UCSD-AML1 (cell line): Measurements from ENCODE around the gene CHCT1.
"Not testable (repeated sequence)": the region's sequence is repeated elsewhere in the genome, so short reads cannot be mapped to it uniquely, and the experiment has no call there.

Experiments
- DNase-seq: peaks from one replicate; lab custom pipeline; 2025; ENCODE audit not compliant: unreplicated experiment; lab: John Stamatoyannopoulos, UW

Gene CHCT1

DNA sequence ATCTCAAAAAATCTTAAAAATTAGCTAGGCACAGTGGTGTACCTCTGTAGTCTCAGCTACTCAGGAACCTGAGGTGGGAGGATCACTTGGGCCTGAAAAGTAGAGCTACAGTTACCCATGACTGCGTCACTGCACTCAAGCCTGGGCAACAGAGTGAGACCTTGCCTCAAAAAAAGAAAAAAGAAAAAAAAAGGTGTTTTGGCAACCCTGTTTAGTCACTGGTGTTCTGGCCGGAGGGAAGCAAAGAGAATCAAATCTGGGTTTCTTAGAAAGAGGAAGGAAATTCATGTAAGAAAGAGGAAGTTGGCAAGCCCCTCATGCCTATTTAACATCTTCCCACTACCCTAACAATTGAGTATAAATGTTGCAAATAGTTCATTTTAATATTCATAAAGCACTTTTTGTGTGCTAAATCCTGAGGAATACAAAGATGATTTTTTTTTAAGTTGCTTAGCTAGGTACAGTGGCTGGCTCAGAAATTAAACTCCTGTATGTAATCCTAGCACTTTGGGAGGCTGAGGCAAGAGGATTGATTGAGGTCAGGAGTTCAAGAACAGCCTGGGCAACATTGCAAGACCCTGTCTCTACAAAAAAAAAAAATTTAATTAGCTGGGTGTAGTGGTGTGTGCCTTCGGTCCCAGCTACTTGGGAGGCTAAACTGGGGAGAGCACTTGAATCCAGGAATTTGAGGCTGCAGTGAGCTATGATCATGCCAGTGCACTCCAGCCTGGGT lies 23.9 kb upstream of the CHCT1 start:
- peak; percentile 26 for DNase-seq

DNA sequence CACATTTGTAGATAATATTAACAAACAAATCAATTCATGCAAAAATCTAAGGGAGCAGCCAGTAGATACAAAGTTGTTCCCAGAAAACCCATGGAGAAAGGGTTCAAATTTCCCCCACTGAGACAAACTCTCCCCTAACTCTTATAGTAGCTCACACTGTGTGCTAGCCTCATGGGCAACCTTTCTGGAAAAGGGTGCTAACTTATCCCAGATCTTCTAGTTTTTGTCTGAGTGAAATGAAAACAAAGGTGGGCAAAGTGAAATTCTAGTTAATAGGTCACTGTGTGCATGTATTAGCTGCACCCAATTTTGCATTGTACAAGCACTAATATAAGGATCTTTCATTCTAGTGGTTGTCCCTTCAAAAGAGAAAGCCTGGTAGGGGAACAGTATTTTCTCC lies 20.5 kb upstream of the CHCT1 start:
- no peak for DNase-seq

DNA sequence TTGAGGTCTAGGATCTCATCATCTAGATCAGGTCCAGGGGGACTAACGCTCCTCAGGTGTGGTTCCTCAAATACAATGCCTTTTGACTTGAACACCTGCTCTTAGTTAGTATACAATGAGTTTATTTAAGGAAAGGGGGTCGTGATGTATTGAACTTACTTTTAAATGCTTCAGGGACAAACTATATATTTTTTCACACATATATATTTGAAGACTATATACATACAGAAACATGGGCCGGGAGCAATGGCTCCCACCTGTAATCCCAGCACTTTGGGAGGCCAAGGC lies 18.8 kb upstream of the CHCT1 start:
- no peak for DNase-seq

DNA sequence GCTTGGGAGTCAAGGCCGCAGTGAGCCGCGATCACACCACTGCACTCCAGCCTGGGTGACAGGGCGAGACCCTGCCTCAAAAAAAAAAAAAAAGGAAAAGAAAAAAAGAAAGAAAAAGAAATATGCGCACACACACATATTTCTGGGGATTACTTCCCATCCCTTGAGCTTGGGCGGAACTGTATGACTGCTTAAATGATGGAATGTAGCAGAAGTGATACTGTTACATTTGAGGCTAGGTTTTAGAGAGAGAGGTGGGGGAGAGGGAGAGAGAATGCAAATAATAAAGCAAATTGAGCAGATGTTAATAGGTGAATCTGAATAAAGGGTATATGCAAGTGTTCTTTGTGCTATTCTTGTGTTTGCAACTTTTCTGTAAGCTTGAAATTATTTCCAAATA lies 18.3 kb upstream of the CHCT1 start:
- no peak for DNase-seq

DNA sequence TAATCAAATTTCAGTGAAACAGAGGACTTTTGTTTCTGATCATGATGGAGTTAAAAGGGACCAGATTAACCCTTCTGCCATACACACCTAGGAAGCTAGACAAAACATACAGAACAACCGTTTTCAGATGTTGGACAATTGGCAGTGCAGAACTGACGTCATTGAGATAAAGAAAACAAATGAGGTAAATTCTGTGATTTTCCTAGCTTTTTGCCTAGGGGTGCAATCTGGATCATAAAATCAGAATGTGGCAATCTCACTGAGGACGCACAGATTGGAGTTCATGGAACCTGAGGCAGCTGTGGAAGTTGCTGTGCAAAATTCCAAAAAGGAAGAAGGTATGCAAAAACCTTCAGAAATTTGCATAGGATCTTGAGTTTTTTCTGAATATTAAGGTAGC lies 15.4 kb upstream of the CHCT1 start:
- DNase-seq, result no peak

DNA sequence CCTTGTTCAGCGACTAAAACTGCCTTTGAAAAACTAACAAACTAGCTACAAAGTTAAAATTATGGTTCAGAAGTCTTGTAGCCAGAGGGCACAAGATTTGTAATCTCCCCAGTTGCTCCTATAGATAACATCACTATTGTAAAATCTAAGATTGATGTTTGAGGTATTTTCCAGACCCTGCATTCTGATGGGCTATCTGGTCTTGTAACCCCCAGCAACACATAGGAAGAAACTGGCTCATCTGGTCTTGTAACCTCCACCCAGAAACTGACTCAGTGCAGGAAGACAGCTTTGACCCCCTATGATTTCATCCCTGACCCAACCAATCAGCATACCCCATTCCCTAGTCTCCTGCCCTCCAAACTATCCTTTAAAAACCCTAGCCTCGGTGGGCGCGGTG lies 12.3 kb upstream of the CHCT1 start:
- no peak for DNase-seq

DNA sequence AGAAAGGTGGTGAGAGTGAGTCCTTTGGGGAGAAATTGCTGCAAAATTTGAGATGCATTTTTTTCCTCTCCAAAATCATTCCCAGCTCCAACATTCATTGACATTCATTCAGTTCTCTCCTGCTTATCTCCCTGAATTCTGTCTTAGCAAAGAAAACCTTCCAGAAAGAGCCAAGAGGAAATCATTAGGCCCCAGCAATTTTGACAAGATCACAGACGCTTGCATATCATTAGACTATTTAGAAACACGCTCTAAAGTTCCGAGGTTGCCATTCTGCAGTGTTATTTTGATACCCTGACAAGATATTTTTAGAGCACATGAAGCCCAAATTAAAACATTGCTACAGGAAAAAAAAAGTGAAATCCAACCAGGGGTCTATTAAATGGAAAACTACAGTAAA lies 9.6 kb upstream of the CHCT1 start:
- no peak for DNase-seq

DNA sequence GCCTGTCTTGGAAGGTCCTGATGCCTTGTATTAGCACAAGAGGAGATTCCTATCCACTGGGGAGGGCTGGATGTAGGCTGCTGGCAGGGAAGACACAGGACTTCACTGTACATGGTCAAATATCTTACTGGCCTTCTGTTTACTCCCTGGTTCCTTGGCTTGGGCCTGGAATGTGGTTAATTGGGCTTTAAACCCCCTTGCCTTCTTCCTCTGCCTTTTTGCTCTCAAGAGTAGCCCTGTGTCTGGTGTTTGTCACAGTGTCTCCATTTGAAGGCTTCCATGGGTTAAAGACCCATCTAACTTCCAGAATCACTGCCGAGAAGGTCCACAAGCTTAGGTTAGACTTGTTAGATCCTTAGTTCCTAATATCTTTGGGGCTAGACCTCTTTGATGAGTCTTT lies 7.1 kb upstream of the CHCT1 start:
- no peak for DNase-seq

DNA sequence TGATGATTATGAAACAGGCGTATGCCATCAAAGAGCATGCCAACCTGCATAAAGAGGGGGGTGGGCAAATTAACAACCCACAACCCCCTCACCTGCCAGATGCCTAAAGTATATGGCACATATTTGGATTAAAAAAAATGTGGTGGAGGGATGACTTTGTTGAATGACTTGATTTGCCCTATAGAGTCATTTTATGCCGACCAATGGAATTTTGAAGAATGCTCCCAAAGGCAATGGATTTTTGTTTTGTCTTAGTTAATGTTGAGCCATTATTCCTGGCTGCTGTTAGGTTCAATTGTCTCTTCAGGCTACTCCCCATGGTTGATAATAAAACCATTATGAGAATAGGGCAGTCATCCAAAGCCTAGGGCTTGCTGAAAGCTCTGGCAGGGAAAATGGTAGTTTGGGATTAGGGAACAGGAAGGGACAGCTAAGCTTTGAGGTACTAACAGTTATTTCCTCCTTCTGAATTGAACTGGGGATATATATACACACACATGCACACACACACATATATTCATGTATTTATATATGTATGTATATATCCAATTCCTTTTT lies 5.8 kb upstream of the CHCT1 start:
- DNase-seq, result no peak

DNA sequence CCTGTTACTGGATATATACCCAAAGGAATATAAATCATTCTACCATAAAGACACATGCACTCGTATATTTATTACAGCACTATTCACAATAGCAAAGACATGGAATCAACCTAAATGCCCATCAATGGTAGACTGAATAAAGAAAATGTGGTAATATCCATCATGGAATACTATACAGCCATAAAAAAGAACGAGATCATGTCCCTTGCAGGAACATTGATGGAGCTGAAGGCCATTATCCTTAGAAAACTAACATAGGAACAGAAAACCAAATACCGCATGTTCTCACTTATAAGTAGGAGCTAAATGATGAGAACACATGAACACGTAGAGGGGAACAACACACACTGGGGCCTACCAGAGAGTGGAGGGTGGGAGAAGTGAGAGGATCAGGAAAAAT lies 3.3 kb upstream of the CHCT1 start:
- not testable (repeated sequence) for DNase-seq

DNA sequence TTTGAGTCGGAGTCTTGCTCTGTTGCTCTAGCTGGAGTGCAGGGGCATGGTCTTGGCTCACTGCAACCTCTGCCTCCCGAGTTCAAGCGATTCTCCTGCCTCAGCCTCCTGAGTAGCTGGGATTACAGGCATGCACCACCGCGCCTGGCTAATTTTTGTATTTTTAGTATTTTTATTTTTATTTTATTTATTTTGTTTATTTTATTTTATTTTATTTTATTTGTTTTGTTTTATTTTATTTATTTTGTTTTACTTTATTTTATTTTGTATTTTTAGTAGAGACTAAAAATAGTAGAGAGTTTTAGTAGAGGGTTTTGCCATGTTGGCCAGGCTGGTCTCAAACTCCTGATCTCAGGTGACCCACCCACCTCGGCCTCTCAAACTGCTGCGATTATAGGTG lies 2.4 kb upstream of the CHCT1 start:
- DNase-seq, result not testable (repeated sequence)

DNA sequence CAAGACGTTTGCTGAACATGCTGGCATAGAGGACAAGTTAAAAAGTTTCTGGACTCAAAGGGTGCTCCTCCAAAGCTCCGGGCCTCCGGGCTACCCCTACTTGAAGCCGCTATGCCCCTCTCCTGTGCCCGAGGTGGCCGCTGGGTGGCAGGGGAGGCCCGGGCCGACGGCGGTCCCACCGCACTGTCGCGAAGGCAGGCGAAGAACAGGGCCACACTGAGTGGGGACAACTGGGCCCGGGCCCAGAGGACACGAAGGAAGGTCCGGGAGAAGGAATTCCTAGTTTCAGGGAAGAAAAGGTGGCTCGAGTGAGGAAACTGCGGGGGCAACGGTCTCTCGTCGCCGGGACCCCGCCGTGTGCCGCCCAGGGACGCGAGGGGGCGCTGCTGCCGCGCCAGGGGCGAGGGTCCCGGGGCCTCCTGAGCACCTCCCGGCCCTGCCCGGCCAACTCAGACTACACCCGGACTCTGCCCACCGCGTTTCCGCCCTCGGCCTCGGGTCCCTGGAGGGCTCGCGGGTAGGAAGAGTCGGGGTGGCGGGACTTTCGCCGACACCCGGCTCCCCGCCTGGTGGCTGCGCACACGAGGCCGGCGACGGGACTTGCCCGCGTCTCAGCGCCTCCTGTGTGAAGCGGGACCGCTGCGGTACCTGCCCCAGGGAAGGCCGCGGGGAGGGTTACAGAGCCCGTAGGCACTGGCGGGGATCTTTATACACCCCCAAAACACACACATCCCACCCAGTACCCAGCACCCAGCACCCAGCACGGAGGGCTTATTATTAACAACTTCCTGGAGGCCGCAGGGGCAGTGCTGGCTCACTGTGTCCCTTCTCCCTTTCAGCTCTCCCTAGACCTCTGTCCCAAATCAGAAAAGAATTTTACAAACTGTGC lies 772 bp upstream of the CHCT1 start:
- peak; percentile 75 for DNase-seq

DNA sequence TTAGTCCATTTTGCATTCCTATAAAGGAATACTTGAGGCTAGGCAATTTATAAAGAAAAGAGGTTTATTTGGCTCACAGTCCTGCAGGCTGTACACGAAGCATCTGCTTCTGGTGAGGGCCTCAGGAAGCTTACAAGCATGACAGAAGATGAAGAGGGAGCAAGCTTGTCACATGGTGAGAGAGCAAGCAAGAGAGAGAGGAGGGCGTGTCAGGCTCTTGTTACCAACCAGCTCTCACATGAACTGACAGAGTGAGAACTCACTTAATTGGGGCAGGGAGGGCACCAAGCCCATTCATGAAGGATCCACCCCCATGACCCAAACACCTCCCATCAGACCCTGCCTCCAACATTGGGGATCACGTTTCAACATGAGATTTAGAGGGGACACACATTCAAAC lies 1.6 kb downstream of the CHCT1 start:
- no peak for DNase-seq

DNA sequence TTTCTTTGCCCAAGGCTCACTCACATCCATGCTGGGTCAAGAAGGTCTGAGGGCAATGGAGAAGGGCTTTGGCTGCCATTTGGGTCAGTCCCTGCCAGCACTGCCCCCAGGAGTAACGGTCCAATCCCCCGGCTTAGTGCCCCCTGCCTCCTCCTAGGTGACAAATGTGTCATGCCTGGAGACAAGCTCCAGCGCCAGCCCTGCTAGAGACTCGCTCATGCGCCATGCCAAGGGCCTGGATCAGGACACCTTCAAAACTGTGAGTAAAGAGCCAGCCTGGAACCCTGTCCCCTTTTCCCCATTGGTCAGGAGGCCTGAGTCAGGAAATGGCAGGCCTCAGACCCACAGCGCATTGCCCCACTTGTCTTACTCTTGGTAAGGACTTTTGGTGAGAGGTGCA lies 3.3 kb downstream of the CHCT1 start:
- no peak for DNase-seq

DNA sequence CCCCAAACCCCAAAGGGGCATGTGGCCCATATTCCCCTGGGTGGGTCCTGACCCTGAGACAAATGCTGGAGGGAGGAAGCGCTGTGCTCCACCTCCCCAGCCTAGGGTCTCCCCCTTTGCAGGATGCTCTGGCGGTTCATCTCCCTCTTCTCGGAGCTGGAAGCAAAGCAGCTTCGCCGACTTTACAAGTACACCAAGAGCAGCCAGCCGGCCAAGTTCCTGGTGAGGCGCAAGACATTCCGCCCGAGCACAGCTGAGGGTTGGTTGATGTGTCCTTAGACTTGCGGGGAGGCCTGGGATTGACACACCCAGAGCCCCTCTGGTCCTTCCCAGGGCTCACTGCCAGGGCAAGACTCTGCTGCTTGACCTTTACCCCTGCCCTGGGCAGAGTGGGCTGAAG lies 4.3 kb downstream of the CHCT1 start:
- DNase-seq, result no peak

DNA sequence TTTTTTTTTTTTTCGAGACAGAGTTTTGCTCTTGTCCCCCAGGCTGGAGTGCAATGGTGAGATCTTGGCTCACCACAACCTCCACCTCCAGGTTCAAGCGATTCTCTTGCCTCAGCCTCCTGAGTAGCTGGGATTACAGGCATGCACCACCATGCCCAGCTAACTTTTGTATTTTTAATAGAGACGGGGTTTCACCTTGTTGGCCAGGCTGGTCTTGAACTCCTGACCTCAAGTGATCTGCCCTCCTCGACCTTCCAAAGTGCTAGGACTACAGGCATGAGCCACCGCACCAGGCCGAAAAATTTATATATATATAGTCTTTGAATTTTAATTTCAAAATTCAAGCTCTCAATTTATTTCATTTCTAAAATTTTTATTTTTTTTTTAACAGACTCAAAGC lies 6.2 kb downstream of the CHCT1 start:
- DNase-seq, result not testable (repeated sequence)

DNA sequence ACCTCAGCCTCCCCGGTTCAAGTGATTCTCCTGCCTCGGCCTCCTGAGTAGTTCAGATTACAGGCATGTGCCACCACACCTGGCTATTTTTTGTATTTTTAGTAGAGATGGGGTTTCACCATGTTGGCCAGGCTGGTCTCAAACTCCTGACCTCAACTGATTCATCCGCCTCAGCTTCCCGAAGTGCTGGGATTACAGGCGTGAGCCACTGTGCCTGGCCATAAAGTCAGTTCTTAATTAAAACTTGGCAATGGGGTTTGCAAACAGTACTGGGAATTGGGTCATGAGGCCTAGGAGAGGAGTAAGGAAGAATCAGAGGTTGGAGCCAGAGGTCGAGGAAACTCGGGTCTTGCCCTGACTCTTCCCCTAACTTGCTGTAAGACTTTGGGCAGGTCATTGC lies 8.3 kb downstream of the CHCT1 start:
- DNase-seq, result not testable (repeated sequence)

DNA sequence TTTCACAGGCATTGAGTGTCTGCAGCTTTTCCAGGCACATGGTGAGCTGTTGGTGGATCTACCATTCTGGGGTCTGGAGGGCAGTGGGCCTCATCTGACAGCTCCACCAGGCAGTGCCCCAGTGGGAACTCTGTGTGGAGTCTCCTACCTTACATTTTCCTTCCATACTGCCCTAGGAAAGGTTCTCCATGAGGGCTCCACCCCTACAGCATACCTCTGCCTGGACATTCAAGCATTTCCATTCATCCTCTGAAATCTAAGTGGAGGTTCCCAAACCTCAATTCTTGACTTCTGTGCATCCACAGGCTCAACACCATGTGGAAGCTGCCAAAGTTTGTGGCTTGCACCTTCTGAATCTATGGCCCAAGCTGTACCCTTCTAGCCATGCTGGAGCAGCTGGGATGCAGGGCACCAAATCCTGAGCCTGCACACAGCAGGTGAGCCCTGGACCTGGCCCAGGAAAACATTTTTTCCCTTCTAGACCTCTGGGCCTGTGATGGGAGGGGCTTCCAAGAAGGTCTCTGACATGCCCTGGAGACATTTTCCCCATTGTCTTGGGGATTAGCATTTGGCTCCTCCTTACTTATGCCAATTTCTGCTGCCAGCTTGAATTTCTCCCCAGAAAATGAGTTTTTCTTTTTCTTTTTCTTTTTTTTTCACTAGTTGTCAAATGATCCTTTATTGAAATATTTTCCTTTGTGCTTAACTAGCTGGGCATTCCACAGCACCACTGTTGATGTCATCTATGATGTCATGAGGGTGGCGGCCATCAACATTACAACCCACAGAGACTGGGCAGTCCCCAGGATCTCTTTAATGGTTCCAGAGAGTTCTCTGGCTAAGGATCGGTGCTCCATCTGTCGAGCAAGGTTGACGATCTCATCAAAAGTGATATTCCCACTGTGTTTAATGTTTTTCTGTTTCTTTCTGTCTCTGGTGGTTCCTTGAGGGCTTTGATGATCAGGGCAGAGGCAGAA lies 11.0 kb downstream of the CHCT1 start:
- not testable (repeated sequence) for DNase-seq

DNA sequence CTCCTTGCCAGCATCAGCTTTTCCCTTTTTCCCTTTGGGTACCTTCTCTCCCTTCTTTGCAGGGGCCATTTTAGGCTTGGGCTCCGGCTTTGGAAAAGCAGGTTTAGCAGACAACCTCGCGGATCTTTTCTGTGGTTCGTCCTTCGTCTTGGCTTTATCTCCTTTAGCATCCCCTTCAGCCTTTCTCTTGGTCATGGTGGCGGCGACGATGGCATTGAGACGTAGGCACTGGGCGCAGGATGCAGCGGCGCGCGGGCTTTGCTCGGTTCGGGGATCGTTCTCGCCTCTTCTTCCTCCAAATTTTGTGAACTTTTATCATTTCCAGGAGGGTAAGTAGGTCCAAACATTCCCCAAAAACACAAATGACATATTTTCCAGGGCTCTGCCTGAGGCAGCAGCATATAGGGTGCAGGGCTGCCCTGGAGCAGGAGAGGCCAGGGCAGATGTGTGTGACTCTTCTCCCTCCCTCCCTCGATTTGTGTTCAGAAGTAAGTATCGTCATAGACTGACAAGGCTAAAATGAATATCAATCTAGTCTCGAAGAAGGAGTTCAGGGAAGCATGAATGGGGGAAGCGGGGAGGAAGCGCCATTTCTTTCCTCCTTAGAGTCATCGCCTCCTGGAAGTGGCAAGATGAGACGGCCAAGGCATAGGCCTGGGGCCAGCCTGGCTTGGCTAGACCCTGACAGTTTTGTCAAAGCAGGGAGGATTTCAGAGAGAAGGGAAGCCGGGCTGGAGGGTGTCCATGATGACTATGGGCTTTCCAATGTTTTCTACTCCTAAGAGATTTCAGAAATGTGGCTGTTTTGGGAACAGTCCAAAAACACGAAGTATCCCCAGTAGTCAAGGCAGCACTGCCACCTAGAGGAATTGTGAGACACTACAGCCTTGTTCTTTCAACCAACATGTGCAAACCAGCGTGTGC lies 13.2 kb downstream of the CHCT1 start:
- peak; percentile 29 for DNase-seq

DNA sequence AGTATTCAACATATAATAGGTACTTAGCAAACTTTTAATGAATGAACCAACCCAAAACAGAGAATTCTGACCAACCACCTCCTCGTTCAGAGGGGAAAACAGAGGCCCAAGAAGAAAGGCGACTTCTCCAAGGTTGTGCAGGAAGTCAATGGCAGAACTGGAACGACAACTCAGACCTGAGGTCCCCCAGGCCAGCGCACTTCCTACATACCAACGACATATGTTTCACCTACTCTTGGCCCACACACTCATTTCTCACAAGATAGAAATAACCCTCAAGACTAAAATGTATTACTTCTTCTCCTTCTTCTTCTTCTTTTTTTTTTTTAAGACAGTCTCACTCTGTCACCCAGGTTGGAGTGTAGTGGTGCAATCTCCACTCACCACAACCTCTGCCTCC lies 14.4 kb downstream of the CHCT1 start:
- no peak for DNase-seq
